H9 (cell line): Measurements from ENCODE around the gene WIZ. TPM values are rescaled to one million over a fixed set of nuclear protein-coding genes. Genes with fewer than 3 reads are reported as not detected.

ENCODE experiments used
- DNase-seq: peaks from one replicate; pipeline ENCODE4 v3.0.0-alpha.2; 2017
- H2AFZ ChIP-seq: one replicate; pipeline ENCODE4 v1.6.1; 2013; ENCODE audit warnings: mild to moderate bottlenecking, low read length, control low read depth, moderate library complexity
- H2AK5ac ChIP-seq: 2 replicates; pipeline ENCODE4 v1.6.1; 2013; ENCODE audit warnings: low read length, control low read depth, mixed read lengths; ENCODE audit not compliant: insufficient read length
- H2BK120ac ChIP-seq: one replicate; pipeline ENCODE4 v1.6.1; 2013; ENCODE audit warnings: low read depth, mild to moderate bottlenecking, low read length, control low read depth, inconsistent platforms; ENCODE audit not compliant: poor library complexity, severe bottlenecking
- H2BK12ac ChIP-seq: 2 replicates; pipeline ENCODE4 v1.6.1; 2013; ENCODE audit warnings: low read length, control low read depth, mixed read lengths, low read depth; ENCODE audit not compliant: insufficient read length
- H2BK15ac ChIP-seq: 2 replicates; pipeline ENCODE4 v1.6.1; 2013; ENCODE audit warnings: low read depth, low read length, control low read depth
- H2BK20ac ChIP-seq: one replicate; pipeline ENCODE4 v1.6.1; 2013; ENCODE audit warnings: low read depth, mild to moderate bottlenecking, low read length, control low read depth, inconsistent platforms; ENCODE audit not compliant: poor library complexity, severe bottlenecking
- H2BK5ac ChIP-seq: 2 replicates; pipeline ENCODE4 v1.6.1; 2013; ENCODE audit warnings: low read length, control low read depth, mixed read lengths; ENCODE audit not compliant: insufficient read length
- H3K14ac ChIP-seq: 2 replicates; pipeline ENCODE4 v1.6.1; 2013; ENCODE audit warnings: low read length, control low read depth; ENCODE audit not compliant: insufficient read depth
- H3K18ac ChIP-seq: 2 replicates; pipeline ENCODE4 v1.6.1; 2013; ENCODE audit warnings: low read depth, mild to moderate bottlenecking, mixed read lengths, low read length, control low read depth; ENCODE audit not compliant: insufficient read length
- H3K23ac ChIP-seq: 2 replicates; pipeline ENCODE4 v1.6.1; 2013; ENCODE audit warnings: low read length, control low read depth, mixed read lengths, low read depth; ENCODE audit not compliant: insufficient read length
- H3K23me2 ChIP-seq: 2 replicates; pipeline ENCODE4 v1.6.1; 2013; ENCODE audit warnings: low read depth, mild to moderate bottlenecking, mixed read lengths, low read length, control low read depth; ENCODE audit not compliant: insufficient read length, poor library complexity, severe bottlenecking
- H3K27ac ChIP-seq: 2 replicates; pipeline ENCODE4 v1.5.1; 2013; ENCODE audit warnings: low read length, control low read depth, mixed read lengths, low read depth; ENCODE audit not compliant: insufficient read length
- H3K27me3 ChIP-seq: 2 replicates; pipeline ENCODE4 v1.6.1; 2013; ENCODE audit warnings: low read length, control low read depth, inconsistent platforms; ENCODE audit not compliant: insufficient read depth
- H3K4ac ChIP-seq: 2 replicates; pipeline ENCODE4 v1.6.1; 2013; ENCODE audit warnings: low read depth, mild to moderate bottlenecking, control low read depth, inconsistent platforms, low read length, moderate library complexity
- H3K4me1 ChIP-seq: 2 replicates; pipeline ENCODE4 v1.6.1; 2013; ENCODE audit warnings: low read length, control low read depth, inconsistent platforms; ENCODE audit not compliant: insufficient read depth
- H3K4me2 ChIP-seq: 2 replicates; pipeline ENCODE4 v1.6.1; 2013; ENCODE audit warnings: low read length, control low read depth, mixed read lengths; ENCODE audit not compliant: insufficient read length, insufficient read depth
- H3K56ac ChIP-seq: 2 replicates; pipeline ENCODE4 v1.6.1; 2013; ENCODE audit warnings: low read depth, mild to moderate bottlenecking, mixed read lengths, low read length, control low read depth; ENCODE audit not compliant: insufficient read length
- H3K79me1 ChIP-seq: 2 replicates; pipeline ENCODE4 v1.6.1; 2013; ENCODE audit warnings: low read depth, mild to moderate bottlenecking, moderate library complexity, low read length, control low read depth, inconsistent platforms; ENCODE audit not compliant: insufficient read depth, poor library complexity, severe bottlenecking
- H3K79me2 ChIP-seq: 2 replicates; pipeline ENCODE4 v1.6.1; 2013; ENCODE audit warnings: low read length, control low read depth, inconsistent platforms; ENCODE audit not compliant: insufficient read depth
- H3K9ac ChIP-seq: 2 replicates; pipeline ENCODE4 v1.6.1; 2013; ENCODE audit warnings: low read length, control low read depth, mixed read lengths; ENCODE audit not compliant: insufficient read length; ENCODE audit errors: extremely low read depth
- H3K9me3 ChIP-seq: one replicate; pipeline ENCODE4 v1.6.1; 2013; ENCODE audit warnings: low read depth, low read length, inconsistent platforms; ENCODE audit not compliant: control insufficient read depth
- H3T11ph ChIP-seq: one replicate; pipeline ENCODE4 v1.6.1; 2013; ENCODE audit warnings: mild to moderate bottlenecking, low read length, control low read depth, inconsistent platforms
- H4K20me1 ChIP-seq: one replicate; pipeline ENCODE4 v1.6.1; 2013; ENCODE audit not compliant: control insufficient read depth, insufficient read length, insufficient read depth
- H4K5ac ChIP-seq: 2 replicates; pipeline ENCODE4 v1.6.1; 2013; ENCODE audit warnings: low read depth, mild to moderate bottlenecking, mixed read lengths, low read length, control low read depth; ENCODE audit not compliant: insufficient read length
- H4K8ac ChIP-seq: replicated peaks from 2 replicates; pipeline ENCODE4 v1.6.1; 2013; ENCODE audit warnings: low read length, control low read depth, mixed read lengths, low read depth; ENCODE audit not compliant: insufficient read length
- H4K91ac ChIP-seq: 2 replicates; pipeline ENCODE4 v1.6.1; 2013; ENCODE audit warnings: low read depth, mild to moderate bottlenecking, moderate library complexity, mixed read lengths, low read length, control low read depth; ENCODE audit not compliant: insufficient read length
- H3K27ac Mint-ChIP-seq, 3 experiments: 2 replicates in 2 of 3; 3 replicates in 1 of 3; pipeline ENCODE4 v1.8.0; 2020 to 2021; ENCODE audit warnings: mixed read lengths in 3 of 3, mild to moderate bottlenecking in 1 of 3, moderate library complexity in 1 of 3
- H3K27me3 Mint-ChIP-seq: 2 replicates; pipeline ENCODE4 v1.8.0; 2021; ENCODE audit warnings: low read depth, mild to moderate bottlenecking, moderate library complexity, mixed read lengths
- H3K36me3 Mint-ChIP-seq, 3 experiments: 2 replicates in 2 of 3; 3 replicates in 1 of 3; pipeline ENCODE4 v1.8.0; 2020 to 2021; ENCODE audit warnings: low read depth in 3 of 3, mixed read lengths in 3 of 3; ENCODE audit not compliant: insufficient read depth in 1 of 3
- H3K4me1 Mint-ChIP-seq, 2 experiments: 2 replicates each; pipeline ENCODE4 v1.8.0; 2020; ENCODE audit warnings: mixed read lengths in 2 of 2
- H3K4me3 Mint-ChIP-seq, 2 experiments: 2 replicates in 1 of 2; 3 replicates in 1 of 2; pipeline ENCODE4 v1.8.0; 2020 to 2021; ENCODE audit warnings: mild to moderate bottlenecking in 2 of 2, mixed read lengths in 2 of 2, moderate library complexity in 1 of 2
- H3K9me3 Mint-ChIP-seq, 2 experiments: 2 replicates in 1 of 2; 3 replicates in 1 of 2; pipeline ENCODE4 v1.8.0; 2020; ENCODE audit warnings: mild to moderate bottlenecking in 2 of 2, mixed read lengths in 2 of 2, moderate library complexity in 1 of 2
- CTCF ChIP-seq: fragments of 200-600 bp; sonication (generic); conservative IDR thresholded peaks from 3 replicates; pipeline ENCODE4 v1.8.0; 2021; ENCODE audit warnings: antibody characterized with exemption, mild to moderate bottlenecking
- WGBS: extraction: QIAGEN DNeasy Blood & Tissue Kit; methylation state at CpG from one replicate; pipeline ENCODE4 v1.1.7; 2013; ENCODE audit warnings: missing lambda C conversion rate, low lambda C conversion rate, mixed read lengths; ENCODE audit not compliant: insufficient read length; ENCODE audit errors: extremely low coverage; 5-methylcytosine and 5-hydroxymethylcytosine counted together
- total RNA-seq: library from RNA; stranded (reverse); gene quantifications from 2 replicates; pipeline ENCODE4 v1.2.1, GENCODE V29; 2021

WIZ gene
- total RNA-seq, 1 experiment from 2014 or later, result 33.3 TPM

GRCh38 chr19:15469513-15470297, 19.9 kb upstream of the WIZ start:
- peak overlapping the region; percentile 31 for H3K4me2 ChIP-seq
- H3K4me3 Mint-ChIP-seq, result peak overlapping the region; percentile 26 to 81; a peak in 4 of 5 replicates
- TF ChIP-seq CTCF, result no peak
- no peaks in the 10 kb centered on the region for H3K79me1 ChIP-seq
- H3K27ac Mint-ChIP-seq, result no peak overlapping the region
- DNase-seq, result peak; percentile 59
- no peak overlapping the region for H2AFZ ChIP-seq
- no peak overlapping the region for H3K56ac ChIP-seq
- no peak overlapping the region for H2BK12ac ChIP-seq
- H3K4me1 ChIP-seq, result no peaks in the 10 kb centered on the region
- no CpG with 5 or more reads among the region's 65 CpGs for WGBS
- H3K4me1 Mint-ChIP-seq, result 0 out of 4 replicates have a peak, but pooled peaks cover 0 to 2% of the 10 kb centered on the region in 2 experiments
- no peak overlapping the region for H2BK5ac ChIP-seq
- H4K20me1 ChIP-seq, result no peaks in the 10 kb centered on the region
- no peak overlapping the region for H2BK20ac ChIP-seq
- H3K4ac ChIP-seq, result no peak overlapping the region
- H3K27me3 ChIP-seq, result peaks cover 11% of the 10 kb centered on the region; the same call in 1 of the 2 replicates
- no peaks in the 10 kb centered on the region for H3K79me2 ChIP-seq
- no peak overlapping the region for H3K27ac ChIP-seq
- no peaks in the 10 kb centered on the region for H3K9me3 ChIP-seq
- no peak overlapping the region for H3K23ac ChIP-seq
- H3K14ac ChIP-seq, result no peak overlapping the region
- H3K36me3 Mint-ChIP-seq, result no peaks in the 10 kb centered on the region; a peak in 1 of 7 replicates
- no peak overlapping the region for H2AK5ac ChIP-seq
- H2BK120ac ChIP-seq, result no peak overlapping the region
- no peak overlapping the region for H4K5ac ChIP-seq
- peaks cover 4 to 39% of the 10 kb centered on the region in 2 experiments; a peak in 3 of 5 replicates for H3K9me3 Mint-ChIP-seq
- H4K91ac ChIP-seq, result no peak overlapping the region
- no peaks in the 10 kb centered on the region for H3K23me2 ChIP-seq
- H3K9ac ChIP-seq, result no peak overlapping the region
- H4K8ac ChIP-seq, result no peak overlapping the region
- no peak overlapping the region for H3T11ph ChIP-seq
- H3K18ac ChIP-seq, result no peak overlapping the region
- peaks cover 52% of the 10 kb centered on the region for H3K27me3 Mint-ChIP-seq
- no peak overlapping the region; the same call in 1 of the 2 replicates for H2BK15ac ChIP-seq
